ENCODE data around the gene TMPRSS2.

The TMPRSS2 gene

DNA sequence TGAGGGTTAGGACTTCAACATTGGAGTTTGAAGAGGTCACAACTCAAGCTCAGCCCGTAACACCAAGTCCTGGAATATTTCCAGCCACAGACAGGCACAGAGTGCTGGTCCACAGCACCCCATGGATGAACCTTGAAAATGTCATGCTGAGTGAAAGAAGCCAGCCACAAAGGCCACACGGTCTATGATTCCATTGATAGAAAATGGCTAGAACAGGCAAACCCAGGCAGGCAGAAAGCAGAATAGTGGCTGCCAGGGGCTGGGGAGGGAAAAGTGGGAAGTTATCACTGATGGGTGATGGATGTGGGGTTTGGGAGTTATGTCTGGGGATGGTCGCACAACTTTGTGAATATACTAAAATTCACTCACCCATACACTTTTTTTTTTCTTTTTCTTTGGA, 60.6 kb downstream of the TMPRSS2 start:
- no peak for DNase-seq (ENCODE audit: low read depth)

DNA sequence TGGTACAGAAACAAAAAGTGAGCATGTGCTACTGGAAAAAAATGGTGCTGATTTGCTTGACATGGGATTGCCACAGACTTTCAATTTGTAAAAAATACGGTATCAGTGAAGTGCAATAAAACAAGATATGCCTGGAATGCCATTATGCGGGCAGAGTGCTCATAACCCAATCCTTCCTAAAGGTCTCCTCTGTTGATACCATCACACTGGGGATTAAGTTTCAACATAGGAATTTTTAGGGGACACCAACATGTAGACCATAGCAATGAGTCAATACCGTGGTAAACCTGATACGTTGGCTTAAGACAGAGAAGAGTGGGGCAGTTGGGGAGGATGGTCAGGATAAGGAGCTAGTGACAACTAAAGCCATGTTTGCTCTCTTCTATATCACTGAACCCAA, 61.4 kb downstream of the TMPRSS2 start:
- no peak for DNase-seq (ENCODE audit: low read depth)

DNA sequence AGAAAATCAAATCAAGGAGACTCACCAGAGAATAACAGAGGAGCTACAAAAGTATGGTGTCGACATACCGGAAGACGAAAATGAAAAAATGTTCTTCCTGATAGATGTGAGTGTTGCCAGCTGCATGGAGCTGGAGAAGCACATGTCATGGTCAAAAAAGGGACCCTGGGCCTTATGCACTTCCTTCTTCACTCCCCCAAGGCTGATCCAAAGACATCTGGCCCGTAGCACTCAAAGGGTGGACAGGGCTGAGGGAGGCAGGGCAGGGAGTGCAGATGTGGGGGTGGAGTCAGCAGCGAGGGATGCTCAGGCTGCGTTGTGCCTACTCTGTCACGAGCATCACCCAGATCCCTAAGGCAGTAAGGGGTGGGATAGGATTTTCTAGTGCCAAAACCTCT, 62.5 kb downstream of the TMPRSS2 start:
- no peak for DNase-seq (ENCODE audit: low read depth)

DNA sequence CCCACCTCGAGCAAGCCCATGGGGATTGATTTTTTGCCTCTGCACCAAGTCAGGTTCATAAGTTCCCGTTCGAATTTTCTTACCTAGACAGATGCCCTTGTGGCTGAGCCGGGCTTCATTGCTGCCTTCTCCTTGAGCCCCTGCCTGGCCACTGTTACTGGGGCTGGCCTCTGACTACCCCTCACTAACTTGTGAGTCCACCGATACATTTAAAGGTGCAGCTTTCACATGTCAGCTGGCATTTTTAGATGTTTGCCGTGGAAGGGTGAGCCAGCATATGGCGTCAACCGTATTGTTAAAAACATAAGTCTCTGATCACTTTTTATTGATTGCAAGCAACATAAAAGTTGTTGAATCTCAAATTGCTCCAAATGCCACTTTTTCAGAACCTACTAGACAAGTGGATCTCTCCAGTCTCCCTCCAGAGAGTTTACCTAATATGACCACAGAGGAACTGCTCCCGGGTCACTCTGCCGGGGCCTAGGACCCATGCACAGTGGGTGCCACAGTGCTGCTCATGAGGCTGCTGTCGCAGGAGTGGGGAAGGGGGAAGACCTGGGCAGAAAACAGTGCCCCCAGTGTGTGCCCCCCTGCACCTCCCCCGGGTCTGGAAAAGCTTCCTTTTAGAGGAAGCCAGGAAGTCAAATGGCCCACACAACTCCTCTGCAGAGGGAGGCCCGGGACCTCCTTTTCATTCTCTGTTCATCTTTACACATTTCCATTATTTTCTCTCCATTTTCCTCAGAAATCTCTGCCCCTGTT, 63.1 kb downstream of the TMPRSS2 start:
- no peak for DNase-seq (ENCODE audit: low read depth)

DNA sequence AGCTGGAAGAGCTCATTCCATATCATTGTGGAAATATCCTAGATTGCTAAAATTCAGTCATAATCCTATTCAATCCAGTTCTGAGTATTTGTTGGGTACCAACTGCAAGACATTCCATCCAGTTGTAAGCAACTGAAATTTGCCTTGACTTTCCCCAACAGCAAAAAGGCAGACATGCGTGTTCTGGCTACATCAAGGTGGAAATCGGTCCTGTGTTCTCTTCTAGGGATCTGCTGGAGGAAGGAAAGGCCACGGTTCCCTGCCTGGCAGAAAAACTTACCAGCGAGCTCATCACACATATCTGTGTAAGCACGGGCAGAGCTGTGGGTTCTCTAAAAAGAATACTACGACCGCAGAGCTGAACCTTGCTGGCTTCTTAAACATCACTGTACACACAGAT, 64.4 kb downstream of the TMPRSS2 start:
- DNase-seq (ENCODE audit: low read depth), result no peak

DNA sequence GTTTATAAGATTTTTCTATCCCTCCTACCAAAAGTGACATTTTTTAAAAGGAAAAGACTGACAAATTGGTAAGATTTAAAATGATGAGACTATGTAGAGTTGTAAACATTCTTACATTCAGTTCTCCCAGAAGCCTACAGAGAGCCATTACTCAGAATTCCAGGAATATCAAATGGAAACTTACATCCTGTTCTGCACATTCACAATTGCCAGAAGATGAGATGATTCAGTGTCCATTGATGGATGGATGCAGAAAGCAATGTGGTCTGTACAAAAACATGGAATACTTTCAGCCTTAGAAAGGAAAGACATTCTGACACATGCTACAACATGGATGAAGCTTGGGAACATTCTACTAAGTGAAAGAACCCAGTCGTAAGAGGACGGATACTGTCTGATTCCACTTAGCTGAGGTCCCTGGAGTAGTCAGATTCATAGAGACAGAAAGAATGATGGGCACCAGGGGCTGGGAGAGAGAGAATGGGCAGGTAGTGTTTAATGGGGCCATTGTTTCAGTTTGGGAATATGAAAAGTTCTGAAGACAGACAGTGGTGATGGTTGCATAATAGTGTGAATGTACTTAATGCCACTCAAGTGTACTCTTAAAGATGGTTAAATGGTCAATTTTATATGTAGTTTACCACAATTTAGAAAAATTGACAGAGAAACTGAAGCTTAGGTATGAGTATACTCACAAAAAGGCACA, 65.3 kb downstream of the TMPRSS2 start:
- no peak for DNase-seq (ENCODE audit: low read depth)

DNA sequence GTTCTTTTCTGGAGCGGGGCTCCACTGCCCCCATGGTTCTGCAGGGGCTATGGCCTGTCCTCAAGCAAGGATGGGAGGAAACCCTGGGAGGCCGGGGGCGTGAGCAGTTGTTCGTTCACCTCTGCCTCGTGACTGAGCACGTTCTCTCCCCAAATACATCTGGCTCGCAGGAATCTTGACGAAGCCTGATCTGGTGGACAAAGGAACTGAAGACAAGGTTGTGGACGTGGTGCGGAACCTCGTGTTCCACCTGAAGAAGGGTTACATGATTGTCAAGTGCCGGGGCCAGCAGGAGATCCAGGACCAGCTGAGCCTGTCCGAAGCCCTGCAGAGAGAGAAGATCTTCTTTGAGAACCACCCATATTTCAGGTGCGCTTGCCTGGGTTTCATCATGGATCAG, 66.4 kb downstream of the TMPRSS2 start:
- no peak for DNase-seq (ENCODE audit: low read depth)

DNA sequence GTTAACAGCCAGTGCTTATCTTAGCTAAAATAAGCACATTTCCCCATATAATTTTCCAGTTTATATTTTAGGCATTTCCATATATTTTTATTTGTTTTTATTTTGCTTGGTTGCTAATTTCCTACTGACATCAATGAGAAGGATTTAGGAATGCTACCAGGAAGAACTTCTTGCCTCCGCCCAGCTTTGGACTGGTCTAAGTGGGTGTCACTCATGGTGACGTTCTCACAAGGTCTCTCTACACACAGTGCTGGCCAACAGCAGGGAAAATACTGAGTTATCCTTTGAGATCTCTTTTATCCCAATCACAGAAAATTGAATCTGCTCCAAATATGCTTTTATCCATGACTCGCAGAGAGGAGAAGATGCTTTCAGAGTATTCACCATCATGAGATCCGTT, 68.7 kb downstream of the TMPRSS2 start:
- no peak for DNase-seq (ENCODE audit: low read depth)

DNA sequence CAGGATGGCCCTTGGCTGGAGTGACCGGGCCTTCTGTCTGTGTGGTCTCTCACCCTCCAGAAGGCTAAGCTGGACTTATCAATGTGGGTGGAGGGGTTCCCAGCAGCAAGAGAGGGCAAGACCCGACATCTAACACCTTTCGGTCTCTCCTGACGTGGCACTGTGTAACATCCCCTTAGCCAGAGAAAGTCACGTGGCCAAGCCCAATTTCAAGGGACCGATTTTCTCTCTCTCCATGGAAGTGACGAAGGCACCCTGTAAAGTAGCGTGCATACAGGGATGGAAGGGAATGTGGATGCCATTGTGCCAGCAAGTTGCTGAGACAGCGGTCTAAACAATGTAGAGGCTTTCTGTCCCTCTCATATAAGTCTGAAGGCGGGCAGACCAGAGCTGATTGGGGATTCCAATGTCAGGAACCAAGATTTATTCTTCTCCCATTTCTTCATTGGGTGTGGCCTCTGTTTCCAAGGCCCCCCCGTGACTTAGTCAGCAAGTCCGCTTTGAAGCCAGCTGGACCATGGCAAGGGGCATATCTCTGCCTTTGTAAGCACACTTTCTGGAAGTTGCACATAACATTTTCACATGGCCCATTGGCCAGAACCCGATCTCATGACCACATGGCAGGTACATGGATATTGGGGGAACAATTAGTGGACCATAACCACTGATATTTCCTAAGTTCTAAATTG, 69.4 kb downstream of the TMPRSS2 start:
- no peak for DNase-seq (ENCODE audit: low read depth)

DNA sequence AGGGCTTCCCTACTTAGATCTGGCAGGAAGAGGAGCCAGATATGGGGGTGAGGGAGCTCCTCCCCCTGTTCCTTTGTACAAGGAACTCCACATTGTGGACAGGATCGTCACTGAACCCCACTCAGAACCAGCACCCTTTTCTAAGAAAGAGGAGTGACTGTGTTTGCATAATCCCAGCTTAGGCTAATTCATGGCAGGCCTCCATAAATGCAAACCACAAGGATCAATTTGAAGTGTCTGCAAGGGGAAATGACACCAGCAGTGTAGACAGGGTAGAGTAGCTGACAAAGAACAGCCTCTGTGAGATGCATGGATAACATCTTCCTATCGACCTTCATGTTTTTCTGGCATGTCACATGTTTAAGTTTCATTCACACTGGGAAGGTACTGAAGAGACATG, 70.2 kb downstream of the TMPRSS2 start:
- no peak for DNase-seq (ENCODE audit: low read depth)

DNA sequence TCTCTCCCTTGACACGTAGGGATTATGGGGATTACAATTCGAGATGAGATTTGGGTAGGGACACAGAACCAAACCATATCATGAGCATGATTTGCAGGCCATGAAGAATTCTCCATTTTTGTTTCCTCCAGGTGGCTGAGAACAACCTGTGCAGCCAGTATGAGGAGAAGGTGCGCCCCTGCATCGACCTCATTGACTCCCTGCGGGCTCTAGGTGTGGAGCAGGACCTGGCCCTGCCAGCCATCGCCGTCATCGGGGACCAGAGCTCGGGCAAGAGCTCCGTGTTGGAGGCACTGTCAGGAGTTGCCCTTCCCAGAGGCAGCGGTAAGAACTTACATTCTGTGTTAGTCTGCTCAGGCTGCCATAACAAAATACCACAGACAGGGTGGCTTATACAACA, 72.3 kb downstream of the TMPRSS2 start:
- no peak for DNase-seq (ENCODE audit: low read depth)

DNA sequence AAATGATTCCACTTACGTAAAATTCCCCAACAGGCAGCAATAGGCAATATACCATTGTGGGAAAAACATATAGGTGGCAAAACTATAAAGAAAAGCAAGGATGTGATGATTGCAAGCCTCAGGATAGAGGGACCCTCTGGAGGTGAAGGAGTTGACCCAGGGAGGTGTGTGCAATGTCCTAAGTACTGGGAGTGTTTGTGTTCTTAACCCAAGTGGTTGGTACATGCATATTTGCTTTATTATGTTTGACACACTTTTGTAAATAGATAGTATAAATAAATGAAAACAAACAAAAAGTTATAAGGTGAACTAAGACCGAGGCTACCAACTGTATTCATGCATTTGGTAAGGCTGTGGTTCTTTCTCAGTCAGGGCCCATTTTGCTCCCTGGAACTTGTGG, 74.4 kb downstream of the TMPRSS2 start:
- DNase-seq (ENCODE audit: low read depth), result no peak

DNA sequence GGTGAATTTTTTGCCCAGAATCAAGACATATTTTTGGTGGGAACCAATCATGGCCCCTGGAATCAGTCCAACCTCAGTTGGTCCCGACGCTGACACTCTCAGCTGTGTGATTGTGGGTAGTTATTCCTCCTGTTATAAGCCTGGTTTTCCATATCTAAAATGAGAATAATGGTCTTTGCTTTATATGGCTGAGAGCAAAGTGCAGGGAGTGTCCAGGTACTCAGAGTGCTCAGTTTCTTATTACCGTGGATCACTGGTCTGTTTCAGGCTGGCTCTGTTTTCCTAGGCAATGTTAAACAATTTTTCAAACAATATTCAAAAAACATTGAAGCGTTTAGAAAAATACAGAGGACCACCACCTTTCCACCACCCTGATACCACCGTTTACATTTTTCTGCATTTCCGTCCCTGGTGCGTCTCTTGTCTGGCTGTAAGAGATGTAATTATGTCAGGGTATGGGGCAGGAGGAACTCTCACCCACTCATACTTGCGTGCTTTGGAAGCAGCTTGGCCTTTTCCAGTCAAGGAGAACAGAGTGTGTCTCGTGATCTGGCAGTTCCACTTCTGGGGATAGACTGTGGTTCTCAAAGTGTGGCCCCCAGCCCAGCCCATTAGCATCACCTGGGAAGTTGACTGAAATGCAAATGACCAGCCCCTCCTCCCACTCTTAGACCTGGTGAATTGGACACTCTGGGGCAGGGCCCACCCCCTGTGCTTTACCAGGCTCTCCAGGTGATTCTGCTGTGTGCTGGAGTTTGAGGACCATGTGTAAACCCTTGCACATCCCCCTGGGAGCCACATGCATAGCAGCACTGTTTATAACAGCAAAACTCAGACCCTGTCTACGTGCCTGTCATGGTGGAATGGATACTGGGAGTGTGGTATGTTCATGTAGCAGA, 75.1 kb downstream of the TMPRSS2 start:
- no peak for DNase-seq (ENCODE audit: low read depth)

DNA sequence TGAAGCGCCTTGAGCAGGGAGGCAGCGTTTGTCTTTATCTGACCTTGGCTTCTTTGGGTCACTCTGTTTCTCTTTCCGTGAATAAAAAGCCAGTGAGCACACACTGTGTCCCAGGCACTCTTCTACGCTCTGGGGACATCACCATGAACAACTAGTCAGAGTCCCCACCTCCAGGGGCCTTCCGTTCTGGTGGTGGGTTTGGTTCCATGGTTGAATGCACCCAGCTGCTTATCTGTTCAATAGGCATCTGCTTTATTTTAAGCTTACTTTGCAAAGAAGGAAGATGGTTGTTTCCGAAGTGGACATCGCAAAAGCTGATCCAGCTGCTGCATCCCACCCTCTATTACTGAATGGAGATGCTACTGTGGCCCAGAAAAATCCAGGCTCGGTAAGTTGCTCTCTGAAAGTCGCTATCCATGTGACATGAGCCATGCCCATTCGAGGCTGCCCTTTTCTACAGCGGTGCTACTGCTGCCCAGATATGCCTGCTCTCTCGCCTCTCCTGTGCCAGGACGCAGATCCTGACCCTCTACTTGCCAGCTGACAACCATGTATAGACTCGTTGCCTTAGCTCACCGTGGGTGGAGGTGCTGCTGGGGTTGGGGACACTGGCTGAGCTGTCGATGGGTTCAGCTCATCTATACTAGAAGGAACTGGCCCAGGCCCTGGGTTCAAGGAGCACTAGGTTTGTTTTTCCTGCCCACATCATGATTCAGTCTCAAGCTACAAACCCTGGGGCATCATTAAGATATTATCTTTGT, 76.0 kb downstream of the TMPRSS2 start:
- DNase-seq (ENCODE audit: low read depth), result no peak

DNA sequence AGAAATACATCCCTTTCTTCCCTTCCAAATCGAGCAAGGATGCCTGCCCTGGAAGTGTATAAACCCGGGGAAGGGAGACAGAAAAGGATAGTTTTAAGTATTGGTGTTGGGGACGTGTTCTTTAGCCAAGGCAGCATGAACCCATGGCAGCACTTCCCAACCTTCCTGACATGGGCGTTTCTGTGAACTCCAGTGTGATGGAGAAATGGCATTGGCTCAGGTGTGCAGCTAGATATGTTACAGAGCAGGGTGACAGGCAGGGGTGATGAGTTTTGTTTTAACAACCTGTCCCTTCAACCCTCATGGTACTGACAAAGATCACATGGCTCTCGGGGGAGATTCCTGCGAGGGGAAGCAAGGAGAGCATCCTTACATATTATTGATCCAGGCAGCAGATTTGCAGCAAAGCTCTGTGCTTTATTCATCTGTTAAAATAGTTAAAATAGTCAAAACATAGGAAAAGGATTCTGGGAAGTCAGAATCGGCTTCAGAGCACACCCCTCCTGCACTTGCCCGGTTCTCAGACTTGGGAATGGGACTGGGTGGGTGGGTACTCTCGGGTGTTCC, 78.0 kb downstream of the TMPRSS2 start:
- no peak for DNase-seq (ENCODE audit: low read depth)

DNA sequence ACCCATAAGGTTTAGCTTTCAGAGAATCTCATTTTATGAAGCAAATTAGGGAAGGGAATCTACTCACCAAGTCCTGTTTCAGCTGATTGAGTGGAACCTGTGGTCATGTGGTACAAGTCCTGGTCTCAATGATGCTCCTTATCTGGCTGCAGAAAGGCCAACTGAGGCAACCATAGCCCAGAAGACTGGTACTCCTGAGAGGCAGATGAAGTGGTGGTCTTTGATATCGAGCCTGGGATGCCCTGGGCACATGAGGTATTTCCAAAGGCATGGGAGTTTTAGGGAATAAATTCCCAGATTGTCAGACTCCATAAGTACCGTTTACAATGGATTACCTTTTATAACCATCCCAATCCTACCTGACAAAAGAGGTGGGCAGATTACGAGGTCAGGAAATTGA, 78.7 kb downstream of the TMPRSS2 start:
- no peak for DNase-seq (ENCODE audit: low read depth)

DNA sequence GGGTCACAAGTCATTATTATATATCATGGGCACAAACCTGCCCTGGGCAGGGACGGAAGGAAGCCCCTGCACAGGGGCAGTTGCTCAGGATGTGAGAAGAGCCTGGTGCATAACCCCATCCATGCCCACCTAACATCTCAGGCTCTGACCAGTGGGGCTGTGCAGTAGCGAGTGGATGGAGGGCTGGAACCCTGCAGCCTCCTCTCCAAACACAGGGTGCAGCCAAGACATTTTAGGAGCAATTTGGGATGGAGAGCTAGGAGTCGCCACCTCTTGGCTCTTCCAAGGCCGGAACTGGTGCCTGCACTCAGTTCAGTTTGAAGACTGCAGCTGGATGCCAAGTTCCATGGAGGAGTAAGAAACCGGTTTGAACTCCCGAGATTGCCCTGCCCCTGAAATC, 79.1 kb downstream of the TMPRSS2 start:
- no peak for DNase-seq (ENCODE audit: low read depth)

DNA sequence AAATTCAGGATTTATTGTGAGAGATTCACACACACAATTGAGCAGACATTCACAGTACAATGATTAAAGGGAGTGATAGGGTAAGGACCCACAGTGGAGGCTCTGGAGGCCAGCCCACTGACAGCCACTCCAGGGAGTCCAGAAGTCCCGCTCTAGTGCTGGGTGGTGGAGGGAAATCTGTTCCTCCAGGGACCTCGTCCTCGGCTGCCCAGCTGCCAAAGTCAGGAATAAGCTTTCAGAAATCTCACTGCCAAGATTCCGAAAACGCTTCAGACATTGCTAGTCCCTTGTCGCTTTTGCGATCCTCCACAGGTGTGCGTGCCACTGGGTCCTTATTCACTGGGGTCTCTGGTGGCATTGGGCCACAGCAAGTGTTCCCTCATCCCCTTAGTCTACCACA, 79.6 kb downstream of the TMPRSS2 start:
- DNase-seq (ENCODE audit: low read depth), result no peak

DNA sequence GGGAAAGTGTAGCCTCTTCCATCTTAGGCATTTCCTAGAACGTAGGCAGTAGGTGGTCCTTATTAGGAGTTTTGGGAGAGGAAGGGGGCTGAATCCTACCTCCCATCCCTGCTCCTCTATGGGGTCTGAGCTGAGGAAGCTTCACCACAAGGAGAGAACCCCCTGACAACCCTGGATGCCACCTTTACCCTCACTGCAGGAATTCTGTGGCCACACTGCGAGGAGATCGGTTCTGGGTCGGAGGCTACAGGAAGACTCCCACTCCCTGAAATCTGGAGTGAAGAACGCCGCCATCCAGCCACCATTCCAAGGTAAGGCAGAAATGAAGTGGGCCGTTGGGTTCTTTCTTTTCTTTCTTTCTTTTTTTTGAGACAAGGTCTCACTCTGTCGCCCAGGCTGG, 80.4 kb downstream of the TMPRSS2 start:
- no peak for DNase-seq (ENCODE audit: low read depth)

DNA sequence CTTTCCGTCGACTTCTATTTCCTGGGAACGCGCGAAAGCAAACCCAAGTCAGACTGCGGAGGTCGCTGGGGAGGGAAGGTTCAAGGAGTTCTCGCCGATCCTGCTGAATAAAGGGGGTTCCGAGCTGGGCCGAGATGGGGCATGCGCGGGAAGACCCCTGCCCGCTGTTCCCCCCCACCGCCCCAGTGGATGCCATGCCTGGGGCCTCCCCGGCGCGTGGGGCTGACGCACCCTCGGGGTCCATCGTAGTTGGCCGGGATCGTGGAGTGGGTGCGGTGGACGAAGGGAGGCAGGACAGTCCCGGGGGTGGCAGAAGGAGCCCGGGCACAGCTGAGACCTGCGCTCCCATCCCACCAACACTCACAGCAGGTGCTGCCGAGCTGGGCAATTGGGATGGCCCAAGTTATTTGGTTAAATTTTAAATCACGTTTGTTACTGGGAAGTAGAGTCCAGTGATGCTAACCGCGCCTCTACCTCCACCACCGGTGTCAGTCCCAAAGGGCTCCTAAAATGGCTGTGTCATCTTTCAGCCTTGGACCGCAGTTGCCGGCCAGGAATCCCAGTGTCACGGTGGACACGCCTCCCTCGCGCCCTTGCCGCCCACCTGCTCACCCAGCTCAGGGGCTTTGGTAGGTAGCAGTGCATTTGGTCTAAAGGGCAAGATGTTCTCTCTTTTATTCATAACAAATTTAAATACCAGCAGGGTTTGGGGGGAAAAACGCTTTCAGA, 81.1 kb downstream of the TMPRSS2 start:
- no peak for DNase-seq (ENCODE audit: low read depth)
